ENCODE results near the gene MS4A6E. TPM values are rescaled to one million over a fixed set of nuclear protein-coding genes. Genes with fewer than 3 reads are reported as not detected.
"Not testable (repeated sequence)": the region's sequence is repeated elsewhere in the genome, so short reads cannot be mapped to it uniquely, and the experiment has no call there.

The MS4A6E gene
- 1 to 10 TPM in 1 of 3 donors, not detected in 2; 2.1 TPM for total RNA-seq

GRCh38 chr11:60326955-60327354 is at the start of gene MS4A6E:
Gene MS4A6E (plus strand): TSS chr11:60327255. CDS start chr11:60334896, 7,641 bp downstream.
- no peak within 1 kb of the TSS for H3K4me3 ChIP-seq
- TF ChIP-seq POLR2AphosphoS5 (IDR thresholded peaks at IDR 0.05) (no peak), CTCF (IDR thresholded peaks at IDR 0.05) (no peak), POLR2A (IDR thresholded peaks at IDR 0.05) (no peak)
- no peaks in the 10 kb centered on the region for H3K27me3 ChIP-seq
- no peaks in the 10 kb centered on the region for H3K4me1 ChIP-seq
- DNase-seq (ENCODE audit: low spot score in 2 of 2): no peak
- H3K27ac ChIP-seq: no peak within 1 kb of the TSS
- peaks cover 12 to 24% of the 10 kb centered on the region in 2 donors for H3K9me3 ChIP-seq
- intact Hi-C loops (cut with DNase I; ENCODE audit: low total_unique reads): loop anchor here (10.0 kb wide), 1 partner anchor 472 kb away; no protein-coding TSS in a partner anchor
- no peaks in the 10 kb centered on the region for H3K36me3 ChIP-seq

GRCh38 chr11:60280412-60280811 is 46.6 kb upstream of the MS4A6E start, which contains the start of gene MS4A4A:
Gene MS4A4A (plus strand): TSS chr11:60280666. CDS start chr11:60280676, 10 bp downstream.
- intact Hi-C loops (cut with DNase I; ENCODE audit: low total_unique reads): no loop called here
- peak within 1 kb of the TSS; percentile 4 to 33 (median 15) for H3K4me3 ChIP-seq
- peak within 1 kb of the TSS in 1 of 2 donors; percentile 20 for H3K27ac ChIP-seq
- DNase-seq (ENCODE audit: low spot score in 2 of 2): no peak
- H3K27me3 ChIP-seq: no peaks in the 10 kb centered on the region
- no peaks in the 10 kb centered on the region for H3K4me1 ChIP-seq
- TF ChIP-seq CTCF (IDR thresholded peaks at IDR 0.05) (no peak), POLR2A (IDR thresholded peaks at IDR 0.05) (no peak), POLR2AphosphoS5 (IDR thresholded peaks at IDR 0.05) (no peak)
- no peaks in the 10 kb centered on the region for H3K36me3 ChIP-seq
- H3K9me3 ChIP-seq: no peaks in the 10 kb centered on the region

GRCh38 chr11:60281485-60281884 is 45.6 kb upstream of the MS4A6E start:
- Histone ChIP-seq H3K4me3 (peak overlapping the region in 1 of 3 donors; percentile 33), H3K4me1 (no peaks in the 10 kb centered on the region), H3K36me3 (no peaks in the 10 kb centered on the region), H3K27me3 (no peaks in the 10 kb centered on the region), H3K27ac (no peak overlapping the region), H3K9me3 (no peaks in the 10 kb centered on the region)
- no peak for DNase-seq (ENCODE audit: low spot score in 2 of 2)
- intact Hi-C loops (cut with DNase I; ENCODE audit: low total_unique reads): no loop called here
- TF ChIP-seq POLR2A (IDR thresholded peaks at IDR 0.05) (no peak), CTCF (IDR thresholded peaks at IDR 0.05) (no peak)

- H3K36me3 ChIP-seq: no peaks in the 10 kb centered on the region
- intact Hi-C loops (cut with DNase I; ENCODE audit: low total_unique reads): no loop called here
- no peaks in the 10 kb centered on the region for H3K9me3 ChIP-seq
- H3K27ac ChIP-seq: no peak overlapping the region
- peak overlapping the region in 1 of 3 donors; percentile 33 for H3K4me3 ChIP-seq
- no peaks in the 10 kb centered on the region for H3K4me1 ChIP-seq
- no peaks in the 10 kb centered on the region for H3K27me3 ChIP-seq
- DNase-seq (ENCODE audit: low spot score in 2 of 2): no peak
- no peak for TF ChIP-seq POLR2AphosphoS5 (IDR thresholded peaks at IDR 0.05)
- TF ChIP-seq CTCF (IDR thresholded peaks at IDR 0.05): no peak
These were observed 44.8 kb upstream of the MS4A6E start for GRCh38 chr11:60282286-60282685.

GRCh38 chr11:60285411-60286126 is 41.5 kb upstream of the MS4A6E start:
- H3K27ac ChIP-seq; intact Hi-C loops (cut with DNase I; ENCODE audit: low total_unique reads): not testable (repeated sequence)

More at GRCh38 chr11:60285411-60286126, 41.5 kb upstream of the MS4A6E start:
- H3K36me3 ChIP-seq; DNase-seq (ENCODE audit: low spot score in 2 of 2); H3K4me3 ChIP-seq; H3K27me3 ChIP-seq; H3K4me1 ChIP-seq; H3K9me3 ChIP-seq: not testable (repeated sequence)

Data from breast epithelium (tissue), 4 donors.